Colonic mucosa (tissue), 4 donors: ENCODE results near the gene ADAMTS14. TPM values are rescaled to one million over a fixed set of nuclear protein-coding genes. Genes with fewer than 3 reads are reported as not detected.

Experiments used
- DNase-seq: peaks from one replicate; pipeline ENCODE4 v3.0.0-alpha.2; 2020
- H3K27ac ChIP-seq: fragments of 200-600 bp; one replicate; pipeline ENCODE4 v1.8.0; 2021
- H3K27me3 ChIP-seq: fragments of 200-600 bp; one replicate; pipeline ENCODE4 v1.8.0; 2021
- H3K36me3 ChIP-seq: fragments of 200-600 bp; one replicate; pipeline ENCODE4 v1.8.0; 2021
- H3K4me1 ChIP-seq: fragments of 200-600 bp; one replicate; pipeline ENCODE4 v1.8.0; 2021; ENCODE audit warnings: mild to moderate bottlenecking
- H3K4me3 ChIP-seq: fragments of 200-600 bp; one replicate; pipeline ENCODE4 v1.8.0; 2021
- H3K9ac ChIP-seq, 2 donors: one replicate each; pipeline ENCODE4 v1.7.0; 2013; ENCODE audit warnings: control low read depth in 2 of 2, low read depth in 2 of 2, low read length in 2 of 2
- H3K9me3 ChIP-seq: fragments of 200-600 bp; one replicate; pipeline ENCODE4 v1.8.0; 2021
- CTCF ChIP-seq: fragments of 200-600 bp; IDR thresholded peaks from one replicate; pipeline ENCODE4 v1.8.0; 2022; ENCODE audit warnings: antibody characterized with exemption, mild to moderate bottlenecking
- intact Hi-C: fragments of 100-400 bp; cut with DNase I; formaldehyde crosslinking; loops from one replicate; pipeline ENCODE4 v1.14.1; 2022
- total RNA-seq, 2 donors: library from RNA; stranded (reverse); fragmentation: NEBNext Ultra II Directional in 1 of 2; extraction: Animal tissue kit (Norgen Biotek cat#: 25700) in 1 of 2; gene quantifications; one replicate each; pipeline ENCODE4 v1.2.1, GENCODE V29; 2021
- donor health status: healthy.
- donor health status: DM: no; HTN: no; CAD: no.
- donor health status: DM: no; HTN: no; CAD: no.

The ADAMTS14 gene
- total RNA-seq, 2 donors from 2014 or later, result 0.93 to 1.5 TPM

GRCh38 chr10:70681731-70682005 is 9.4 kb downstream of the ADAMTS14 start:
- H3K36me3 ChIP-seq, result no peaks in the 10 kb centered on the region
- H3K4me3 ChIP-seq, result no peak overlapping the region
- H3K9me3 ChIP-seq, result no peaks in the 10 kb centered on the region
- no peaks in the 10 kb centered on the region for H3K4me1 ChIP-seq
- no peaks in the 10 kb centered on the region for H3K27me3 ChIP-seq
- no peak overlapping the region for H3K9ac ChIP-seq
- intact Hi-C loops, result no loop called here
- TF ChIP-seq CTCF, result no peak
- H3K27ac ChIP-seq, result no peak overlapping the region
- DNase-seq, result no peak

GRCh38 chr10:70682920-70683600 is 10.8 kb downstream of the ADAMTS14 start:
- Histone ChIP-seq H3K4me1 (no peaks in the 10 kb centered on the region), H3K36me3 (no peaks in the 10 kb centered on the region), H3K9me3 (no peaks in the 10 kb centered on the region), H3K4me3 (no peak overlapping the region), H3K27ac (no peak overlapping the region), H3K9ac (peak overlapping the region in 1 of 2 donors; percentile 12), H3K27me3 (no peaks in the 10 kb centered on the region)
- intact Hi-C loops, result no loop called here
- no peak for DNase-seq
- TF ChIP-seq CTCF, result no peak

GRCh38 chr10:70683601-70683934 is 11.3 kb downstream of the ADAMTS14 start:
- Histone ChIP-seq H3K36me3 (no peaks in the 10 kb centered on the region), H3K27ac (no peak overlapping the region), H3K27me3 (no peaks in the 10 kb centered on the region), H3K9me3 (no peaks in the 10 kb centered on the region), H3K9ac (no peak overlapping the region), H3K4me1 (no peaks in the 10 kb centered on the region), H3K4me3 (no peak overlapping the region)
- no peak for TF ChIP-seq CTCF
- DNase-seq, result no peak
- intact Hi-C loops, result no loop called here

GRCh38 chr10:70683940-70684339 is 11.6 kb downstream of the ADAMTS14 start:
- no peak for DNase-seq
- Histone ChIP-seq H3K9me3 (no peaks in the 10 kb centered on the region), H3K36me3 (no peaks in the 10 kb centered on the region), H3K4me3 (no peak overlapping the region), H3K27ac (no peak overlapping the region), H3K9ac (no peak overlapping the region), H3K27me3 (no peaks in the 10 kb centered on the region), H3K4me1 (no peaks in the 10 kb centered on the region)
- TF ChIP-seq CTCF, result no peak
- intact Hi-C loops, result no loop called here

- Histone ChIP-seq H3K4me1 (no peaks in the 10 kb centered on the region), H3K9me3 (no peaks in the 10 kb centered on the region), H3K27ac (no peak overlapping the region), H3K36me3 (no peaks in the 10 kb centered on the region), H3K4me3 (no peak overlapping the region), H3K9ac (no peak overlapping the region), H3K27me3 (no peaks in the 10 kb centered on the region)
- TF ChIP-seq CTCF, result no peak
- DNase-seq, result no peak
- intact Hi-C loops, result no loop called here
Observed at GRCh38 chr10:70684374-70684773, 12.1 kb downstream of the ADAMTS14 start.
